ENCODE results near the gene SMYD1.

DNA sequence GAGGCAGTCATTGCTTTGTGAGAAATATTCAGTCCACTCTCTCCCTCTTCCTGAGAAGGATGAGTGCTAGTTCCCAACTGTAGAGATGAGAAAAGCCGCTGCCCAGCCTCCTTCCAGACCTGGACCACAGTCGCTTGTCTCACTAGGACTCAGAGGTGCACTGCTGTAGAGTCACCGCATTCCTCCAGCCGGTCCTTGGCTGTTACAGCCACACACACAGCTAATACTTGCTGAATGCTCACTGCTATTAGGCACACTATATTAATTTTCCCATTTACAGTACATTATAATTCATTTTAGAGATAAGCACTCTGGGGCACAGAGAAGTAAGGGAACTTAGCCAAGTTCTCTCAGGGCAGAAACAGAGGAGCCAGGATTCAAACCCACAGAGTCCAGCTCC lies 70.2 kb downstream of the SMYD1 start:
- TF ChIP-seq, protein P1, sequence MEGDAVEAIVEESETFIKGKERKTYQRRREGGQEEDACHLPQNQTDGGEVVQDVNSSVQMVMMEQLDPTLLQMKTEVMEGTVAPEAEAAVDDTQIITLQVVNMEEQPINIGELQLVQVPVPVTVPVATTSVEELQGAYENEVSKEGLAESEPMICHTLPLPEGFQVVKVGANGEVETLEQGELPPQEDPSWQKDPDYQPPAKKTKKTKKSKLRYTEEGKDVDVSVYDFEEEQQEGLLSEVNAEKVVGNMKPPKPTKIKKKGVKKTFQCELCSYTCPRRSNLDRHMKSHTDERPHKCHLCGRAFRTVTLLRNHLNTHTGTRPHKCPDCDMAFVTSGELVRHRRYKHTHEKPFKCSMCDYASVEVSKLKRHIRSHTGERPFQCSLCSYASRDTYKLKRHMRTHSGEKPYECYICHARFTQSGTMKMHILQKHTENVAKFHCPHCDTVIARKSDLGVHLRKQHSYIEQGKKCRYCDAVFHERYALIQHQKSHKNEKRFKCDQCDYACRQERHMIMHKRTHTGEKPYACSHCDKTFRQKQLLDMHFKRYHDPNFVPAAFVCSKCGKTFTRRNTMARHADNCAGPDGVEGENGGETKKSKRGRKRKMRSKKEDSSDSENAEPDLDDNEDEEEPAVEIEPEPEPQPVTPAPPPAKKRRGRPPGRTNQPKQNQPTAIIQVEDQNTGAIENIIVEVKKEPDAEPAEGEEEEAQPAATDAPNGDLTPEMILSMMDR (conservative IDR thresholded peaks at IDR 0.05), result no peak
- TF ChIP-seq EZH2 (IDR thresholded peaks at IDR 0.05; ENCODE audit: low read depth), result no peak
